ENCODE measurements around the gene RIOK1.

Gene RIOK1

DNA sequence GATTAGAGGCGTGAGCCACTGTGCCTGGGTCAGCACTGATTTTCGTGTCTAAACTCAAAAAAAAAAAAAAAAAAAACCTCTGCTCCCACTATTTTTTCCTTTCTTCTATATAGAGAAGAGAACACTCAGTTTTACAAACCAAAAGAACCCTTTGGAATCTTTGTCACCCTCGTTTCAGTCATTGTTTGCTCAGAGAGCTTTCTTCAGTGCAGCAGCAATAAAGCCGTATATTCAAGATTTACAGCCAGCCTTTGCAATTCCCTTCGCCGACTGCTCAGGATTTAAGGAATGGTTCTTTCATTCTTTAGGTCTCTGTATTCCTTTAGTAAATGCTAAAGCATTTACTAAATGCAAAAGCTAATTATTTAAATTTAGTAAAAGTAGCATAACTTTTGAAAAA lies 20.1 kb downstream of the RIOK1 start:
- DNase-seq (ENCODE audit: low read depth in 2 of 2) = no peak

DNA sequence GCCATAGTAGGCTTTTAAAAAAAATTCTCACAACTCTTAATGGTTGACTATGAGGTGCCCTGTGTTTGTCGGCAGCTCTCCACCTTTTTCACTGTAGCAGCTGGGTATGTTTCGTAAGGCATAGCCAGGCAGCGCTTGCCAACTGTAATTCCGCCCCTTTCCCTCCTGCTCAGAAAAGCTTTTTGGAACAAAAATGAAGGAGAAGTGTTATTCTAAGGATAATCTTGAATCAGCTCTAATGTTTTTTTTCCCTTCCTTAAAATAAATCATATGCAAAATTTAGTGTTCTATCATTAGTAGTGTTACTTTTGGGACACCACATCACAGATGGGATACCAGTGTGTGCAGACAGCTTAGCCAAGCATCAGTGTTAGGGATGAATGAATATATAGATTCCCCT lies 21.2 kb downstream of the RIOK1 start:
- DNase-seq (ENCODE audit: low read depth in 2 of 2) = no peak

GRCh38 chr6:7411328-7411727 lies 21.7 kb downstream of the RIOK1 start:
- DNase-seq (ENCODE audit: low read depth in 2 of 2) = no peak

DNA sequence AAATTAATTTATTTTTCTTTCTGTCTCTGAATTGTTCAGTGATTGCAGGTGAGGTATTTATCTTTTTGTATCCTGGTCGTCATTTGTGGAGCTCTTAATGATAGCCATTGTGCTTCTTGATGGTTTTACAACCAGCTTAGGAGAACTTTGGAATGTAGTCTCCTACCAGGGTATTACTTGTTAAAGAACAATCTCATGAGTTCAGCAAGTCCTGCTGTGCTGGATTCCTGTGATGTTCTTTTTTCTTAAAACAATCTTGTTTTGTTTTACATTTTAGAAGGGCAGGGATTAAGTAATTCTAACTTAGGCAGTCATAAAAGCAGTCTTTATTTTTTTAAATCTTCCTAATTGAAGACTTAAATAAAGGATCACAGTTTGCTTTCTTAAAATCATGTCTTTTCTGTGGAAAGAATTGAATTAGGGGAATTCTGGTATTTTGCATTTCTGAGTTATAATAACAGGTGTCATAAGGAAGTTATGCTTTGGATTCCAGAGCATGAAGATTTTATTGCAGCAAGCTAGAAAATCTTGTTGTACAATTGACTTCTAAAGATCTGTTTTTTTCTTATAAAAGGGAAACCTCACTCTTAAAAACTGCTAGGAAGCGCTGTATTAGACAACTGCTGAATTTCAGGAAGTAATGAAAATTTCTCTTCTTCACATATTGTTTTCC lies 23.7 kb downstream of the RIOK1 start:
- no peak for DNase-seq (ENCODE audit: low read depth in 2 of 2)

DNA sequence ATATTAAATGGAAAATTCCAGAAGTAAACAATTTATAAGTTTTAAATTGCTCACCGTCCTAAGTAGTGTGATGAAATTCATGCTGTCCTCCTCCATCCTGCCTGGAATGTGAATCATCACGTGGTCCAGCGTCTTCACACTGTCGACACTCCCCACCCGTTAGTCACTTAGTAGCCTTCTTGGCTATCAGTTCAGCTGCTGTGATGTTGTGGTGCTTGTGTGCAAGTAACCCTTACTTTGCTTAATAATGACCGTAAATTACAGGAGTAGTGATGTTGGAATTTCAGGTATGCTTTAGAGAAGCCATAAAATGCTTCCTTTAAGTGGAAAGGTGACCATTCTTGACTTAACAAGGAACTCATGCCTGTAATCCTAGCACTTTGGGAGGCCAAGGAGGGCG lies 25.2 kb downstream of the RIOK1 start:
- DNase-seq (ENCODE audit: low read depth in 2 of 2) = no peak

DNA sequence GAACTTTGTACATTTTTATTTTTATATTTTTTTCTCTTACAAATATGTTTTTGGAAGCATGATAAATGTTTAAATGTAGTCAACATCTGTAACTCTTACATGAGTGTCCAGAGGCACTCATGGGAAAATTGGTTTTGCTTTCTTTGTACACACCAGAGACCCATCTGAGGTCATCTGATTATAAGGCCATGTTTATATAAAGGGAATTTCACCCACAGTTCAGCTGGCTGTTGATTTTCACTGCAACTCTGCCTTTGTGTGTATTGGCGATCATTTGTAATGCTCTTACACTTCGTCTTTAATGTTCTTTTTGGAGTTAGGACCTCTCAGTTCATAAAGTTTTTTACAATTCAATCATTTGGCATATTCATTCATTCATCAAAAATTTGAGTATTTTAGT lies 28.1 kb downstream of the RIOK1 start:
- no peak for DNase-seq (ENCODE audit: low read depth in 2 of 2)

DNA sequence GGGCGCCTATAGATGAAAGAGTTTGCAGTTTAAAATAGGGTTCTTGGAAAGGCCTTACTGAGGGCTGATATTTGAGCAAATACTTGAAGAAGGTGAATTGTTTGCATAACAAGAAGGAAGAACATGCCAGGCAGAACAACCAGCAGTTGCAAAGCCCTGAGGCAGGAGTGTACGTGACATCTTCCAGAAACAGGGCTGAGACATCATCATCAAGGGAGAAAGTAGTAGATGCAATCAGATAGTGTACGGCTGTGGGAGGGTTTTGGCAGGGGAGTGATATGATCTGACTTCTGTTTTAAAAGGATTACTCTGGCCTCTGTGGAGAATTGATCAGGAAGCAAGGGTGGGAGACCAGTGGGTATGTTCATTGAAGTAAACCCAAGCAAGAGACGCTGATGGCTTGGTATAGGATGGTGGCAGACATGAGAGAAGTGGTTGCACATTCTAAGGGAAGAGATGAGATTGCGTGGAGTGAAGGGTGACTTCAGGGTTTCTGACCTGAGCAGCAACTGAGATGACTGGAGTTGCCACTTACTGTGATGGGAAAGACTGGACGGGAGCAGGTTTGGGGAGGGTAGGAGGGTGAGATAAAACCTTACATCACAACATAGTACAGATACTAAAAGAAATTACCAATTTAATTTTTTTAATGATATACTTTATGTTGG lies 28.8 kb downstream of the RIOK1 start:
- no peak for DNase-seq (ENCODE audit: low read depth in 2 of 2)

DNA sequence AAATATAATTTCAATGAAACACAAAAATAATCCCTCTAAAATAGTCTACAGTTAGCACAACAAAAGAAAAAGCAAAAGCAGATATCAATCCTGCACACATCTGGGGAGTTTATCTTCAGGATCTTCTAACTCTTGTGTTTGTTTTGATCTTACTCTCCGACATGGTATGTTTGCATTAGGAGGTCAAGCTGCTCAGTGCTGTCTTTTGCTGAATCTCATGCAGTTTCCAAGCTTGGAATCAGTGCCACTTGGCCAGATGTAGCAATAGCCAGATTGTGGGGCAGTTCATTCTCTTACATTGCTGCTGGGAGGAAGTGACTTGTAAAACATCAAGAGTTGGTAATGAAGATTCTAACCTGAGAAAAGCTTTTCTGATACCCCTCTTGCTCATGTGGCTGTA lies 29.5 kb downstream of the RIOK1 start:
- no peak for DNase-seq (ENCODE audit: low read depth in 2 of 2)

DNA sequence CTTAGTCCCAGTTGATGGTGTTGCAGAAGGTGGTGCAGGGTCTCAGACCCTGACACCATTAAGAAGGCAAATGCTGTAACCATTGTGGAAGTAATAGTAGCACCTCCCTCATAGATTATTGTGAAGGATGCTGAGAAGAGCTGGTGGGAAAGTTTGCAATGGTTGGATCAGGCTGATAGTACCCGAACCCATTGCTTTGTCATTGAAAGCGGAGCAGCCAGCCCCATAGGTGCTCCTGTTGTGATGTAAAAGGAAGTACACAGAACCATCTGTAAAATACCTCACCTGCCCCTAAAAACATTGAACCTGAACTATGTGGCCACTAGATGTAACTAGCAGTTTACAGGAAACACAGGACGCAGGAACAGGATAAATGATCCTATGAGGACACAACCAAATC lies 31.5 kb downstream of the RIOK1 start:
- no peak for DNase-seq (ENCODE audit: low read depth in 2 of 2)

- no peak for DNase-seq (ENCODE audit: low read depth in 2 of 2)
Measured at GRCh38 chr6:7424058-7424457, 34.5 kb downstream of the RIOK1 start.

- no peak for DNase-seq (ENCODE audit: low read depth in 2 of 2)
Measured at GRCh38 chr6:7424967-7425807, 35.6 kb downstream of the RIOK1 start.

DNA sequence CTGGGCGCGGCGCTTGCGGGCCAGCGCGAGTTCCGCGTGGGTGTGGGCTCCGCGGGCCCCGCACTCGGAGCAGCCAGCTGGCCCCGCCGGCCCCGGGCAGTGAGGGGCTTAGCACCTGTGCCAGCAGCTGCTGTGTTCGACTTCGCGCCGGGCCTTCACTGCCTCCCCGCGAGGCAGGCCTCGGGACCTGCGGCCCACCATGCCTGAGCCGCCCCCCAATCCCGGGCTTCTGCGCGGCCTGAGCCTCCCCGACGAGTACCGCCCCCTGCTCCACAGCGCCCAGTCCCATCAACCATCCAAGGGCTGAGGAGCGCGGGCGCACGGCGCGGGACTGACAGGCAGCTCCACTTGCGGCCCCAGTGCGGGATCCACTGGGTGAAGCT lies 36.2 kb downstream of the RIOK1 start:
- no peak for DNase-seq (ENCODE audit: low read depth in 2 of 2)

DNA sequence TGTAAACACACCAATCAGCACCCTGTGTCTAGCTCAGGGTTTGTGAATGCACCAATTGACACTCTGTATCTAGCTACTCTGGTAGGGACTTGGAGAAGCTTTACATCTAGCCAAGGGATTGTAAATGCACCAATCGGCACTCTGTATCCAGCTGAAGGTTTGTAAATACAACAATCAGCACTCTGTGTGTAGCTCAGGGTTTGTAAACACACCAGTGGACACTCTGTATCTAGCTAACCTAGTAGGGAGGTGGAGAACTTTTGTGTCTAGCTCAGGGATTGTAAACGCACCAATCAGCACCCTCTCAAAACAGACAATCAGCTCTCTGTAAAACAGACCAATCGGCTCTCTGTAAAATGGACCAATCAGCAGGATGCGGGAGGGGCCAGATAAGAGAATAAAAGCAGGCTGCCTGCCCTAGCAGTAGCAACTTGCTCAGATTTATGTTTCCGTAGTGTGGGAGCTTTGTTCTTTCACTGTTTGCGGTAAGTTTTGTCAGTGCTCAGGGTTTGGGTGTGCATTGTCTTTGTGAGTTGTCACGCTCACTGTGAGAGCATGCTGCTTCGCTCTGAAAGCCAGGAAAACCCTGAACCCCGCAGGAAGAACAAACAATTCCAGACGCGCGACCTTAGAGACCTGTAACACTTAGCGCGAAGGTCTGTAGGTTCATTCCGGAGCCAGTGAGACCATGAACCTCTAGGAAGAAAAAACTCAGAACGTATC lies 37.0 kb downstream of the RIOK1 start:
- no peak for DNase-seq (ENCODE audit: low read depth in 2 of 2)

GRCh38 chr6:7431313-7431673 lies 41.7 kb downstream of the RIOK1 start:
- no peak for DNase-seq (ENCODE audit: low read depth in 2 of 2)

DNA sequence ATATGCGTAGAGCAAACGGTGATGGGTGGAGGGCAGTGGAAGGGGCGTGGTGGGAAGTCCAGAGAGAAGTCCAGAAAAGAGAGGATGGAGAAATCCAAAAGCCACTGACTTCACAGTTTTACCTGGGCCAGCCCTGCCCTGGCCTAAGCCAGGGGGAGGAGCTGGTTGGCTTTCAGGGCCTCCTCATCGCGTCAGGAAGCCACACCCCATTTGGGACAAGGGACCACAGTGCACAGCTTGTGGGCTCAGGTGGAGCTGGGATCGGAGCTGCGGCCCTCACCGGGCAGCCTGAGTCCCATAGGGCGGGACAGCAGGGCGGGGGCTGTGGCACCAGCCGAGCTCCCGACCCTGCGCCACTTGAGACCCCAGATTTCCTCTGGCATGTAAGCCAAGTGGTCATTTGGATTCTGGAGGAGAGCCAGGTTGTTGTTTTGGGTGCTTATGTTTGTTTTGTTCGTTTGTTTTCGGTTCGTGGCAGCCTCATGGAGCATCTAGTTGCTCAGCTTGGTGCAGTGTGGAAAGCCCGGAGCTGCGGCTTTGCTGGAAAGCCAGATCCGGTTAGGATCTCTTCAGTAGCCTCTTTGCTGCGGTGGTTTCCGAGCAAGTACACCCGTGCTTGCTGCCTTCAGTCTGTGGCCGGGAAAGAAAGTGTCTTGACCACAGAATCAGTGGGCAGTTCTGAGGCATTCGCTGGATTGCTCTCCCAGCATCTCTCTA lies 42.2 kb downstream of the RIOK1 start:
- no peak for DNase-seq (ENCODE audit: low read depth in 2 of 2)

DNA sequence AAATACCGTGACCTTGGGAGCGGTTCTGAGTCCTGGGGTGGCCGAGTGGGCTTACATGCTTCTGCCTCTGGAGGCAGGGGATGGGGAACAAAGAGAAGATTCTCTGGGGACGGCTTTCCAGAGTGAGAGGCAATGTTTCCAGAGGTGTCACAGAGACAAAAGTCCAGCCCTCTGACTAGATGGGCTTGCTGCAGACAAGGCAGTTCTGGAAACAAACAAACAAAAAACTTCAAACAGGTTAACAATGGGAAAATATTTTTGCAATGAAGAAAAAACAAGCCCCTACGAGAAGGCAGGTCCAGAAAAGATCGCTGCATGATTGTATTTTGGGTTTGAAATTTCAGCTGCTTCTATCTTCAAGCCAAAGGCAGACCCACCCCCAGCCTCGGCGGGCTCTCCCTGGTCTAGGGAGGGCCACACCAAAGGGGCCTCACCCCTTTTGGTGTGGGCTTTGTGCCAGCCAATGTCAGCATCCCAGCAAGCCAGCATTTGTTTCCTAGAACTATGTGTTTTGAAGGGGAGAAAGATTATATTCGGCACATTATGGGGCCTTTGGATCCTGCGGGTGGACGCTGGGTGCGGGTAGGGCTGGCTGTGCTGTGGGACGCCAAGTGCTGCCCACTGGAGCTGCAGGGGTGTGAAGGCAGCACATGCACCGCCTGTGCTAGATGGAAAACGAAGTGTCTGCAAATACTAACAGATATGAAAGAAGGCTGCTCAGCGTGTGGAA lies 42.9 kb downstream of the RIOK1 start:
- no peak for DNase-seq (ENCODE audit: low read depth in 2 of 2)

- DNase-seq (ENCODE audit: low read depth in 2 of 2) = no peak
Measured at GRCh38 chr6:7433121-7433617, 43.6 kb downstream of the RIOK1 start.

DNA sequence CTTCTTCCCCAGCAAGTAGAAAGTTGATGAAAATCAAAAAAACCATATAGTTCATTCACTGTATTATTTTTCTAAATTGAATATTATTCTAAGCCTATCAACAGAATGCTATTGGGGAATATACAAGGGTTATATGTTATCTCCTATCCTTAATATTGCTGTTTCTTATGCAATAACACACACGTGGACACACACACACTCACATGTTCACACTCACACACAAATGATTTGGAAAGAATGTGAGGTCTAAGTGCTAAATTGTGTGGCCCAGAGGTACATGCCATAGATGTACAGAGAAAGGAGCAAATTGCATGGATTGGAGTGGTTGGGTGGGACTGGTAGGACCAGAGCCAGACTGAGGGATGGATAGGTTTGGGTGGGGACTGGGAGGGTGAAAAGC lies 45.1 kb downstream of the RIOK1 start:
- DNase-seq (ENCODE audit: low read depth in 2 of 2) = no peak

DNA sequence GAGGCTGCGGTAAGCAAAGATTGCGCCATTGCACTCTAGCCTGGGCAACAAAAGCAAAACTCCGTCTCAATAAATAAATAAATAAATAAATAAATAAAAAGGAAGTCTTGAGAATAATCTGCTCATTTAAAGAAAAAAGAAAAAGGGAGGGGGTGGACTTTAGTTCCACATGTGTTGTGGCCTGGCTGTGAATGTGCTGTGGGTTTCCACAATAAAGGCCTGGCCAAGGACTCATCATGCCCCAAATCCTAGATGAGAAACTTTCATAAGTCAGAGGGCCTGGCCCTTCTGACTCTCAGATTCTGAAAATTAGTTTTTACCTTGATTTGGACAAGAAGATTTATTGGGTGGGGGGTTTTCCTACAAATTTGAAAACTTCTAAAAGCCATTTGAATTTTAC lies 48.4 kb downstream of the RIOK1 start:
- no peak for DNase-seq (ENCODE audit: low read depth in 2 of 2)

DNA sequence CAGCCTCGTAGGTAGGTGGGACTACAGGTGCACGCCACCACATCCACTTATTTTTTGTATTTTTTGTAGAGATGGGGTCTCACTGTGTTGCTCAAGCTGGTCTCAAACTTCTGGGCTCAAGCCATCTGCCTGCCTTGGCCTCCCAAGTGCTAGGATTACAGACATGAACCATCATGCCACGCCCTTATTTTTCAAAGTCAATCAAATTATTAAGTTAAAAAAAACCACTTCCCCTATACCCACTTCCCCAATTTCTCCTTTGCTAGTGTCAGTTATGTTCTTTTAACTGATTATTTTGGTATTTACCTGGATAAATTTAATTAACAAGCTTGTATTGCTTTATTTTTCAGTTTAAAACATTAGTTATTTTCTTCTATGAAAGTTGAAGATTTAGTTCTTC lies 49.6 kb downstream of the RIOK1 start:
- no peak for DNase-seq (ENCODE audit: low read depth in 2 of 2)

GRCh38 chr6:7440476-7440875 lies 50.9 kb downstream of the RIOK1 start:
- no peak for DNase-seq (ENCODE audit: low read depth in 2 of 2)
